ENCODE data around the gene RPA3.

DNA sequence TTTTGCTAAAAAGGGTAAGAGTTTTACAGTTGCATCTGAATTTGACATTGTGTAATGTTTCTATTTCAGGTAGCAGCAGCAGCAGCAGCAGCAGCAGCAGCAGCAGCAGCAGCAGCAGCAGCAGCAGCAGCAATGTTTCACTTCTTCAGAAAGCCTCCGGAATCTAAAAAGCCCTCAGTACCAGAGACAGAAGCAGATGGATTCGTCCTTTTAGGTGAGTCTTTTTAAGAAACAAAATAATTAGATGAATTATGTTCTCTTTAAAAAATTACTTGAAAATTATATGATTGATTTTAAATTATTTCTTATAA lies 45.2 kb downstream of the RPA3 start:
- no peak for TF ChIP-seq EZH2 (IDR thresholded peaks at IDR 0.05; ENCODE audit: insufficient read depth, poor library complexity, severe bottlenecking)
- no peak for TF ChIP-seq EZH2phosphoT487 (IDR thresholded peaks at IDR 0.05; ENCODE audit: insufficient read depth, low read depth)

Measured in GM23248 (cell line).